ENCODE measurements around the gene PCGF6.

- TF ChIP-seq POLR2A (IDR thresholded peaks at IDR 0.05; ENCODE audit: low read depth, low read length) (no peak), TAF1 (IDR thresholded peaks at IDR 0.05; ENCODE audit: low read depth, low read length) (no peak), POLR2AphosphoS5 (IDR thresholded peaks at IDR 0.05; ENCODE audit: low read depth, low read length) (no peak), SPI1 (IDR thresholded peaks at IDR 0.05; ENCODE audit: low read depth, low read length) (no peak), PAX5 (IDR thresholded peaks at IDR 0.05; ENCODE audit: insufficient read depth, low read length, severe bottlenecking) (no peak)
Measured at GRCh38 chr10:103265717-103266329, 85.1 kb downstream of the PCGF6 start.
